Measurements from ENCODE around the gene UPK1A.
"Not testable (repeated sequence)": the region's sequence is repeated elsewhere in the genome, so short reads cannot be mapped to it uniquely, and the experiment has no call there.

UPK1A gene

GRCh38 chr19:35718345-35719041 is 52.2 kb downstream of the UPK1A start:
- DNase-seq (ENCODE audit: low read depth) = peak; percentile 43

GRCh38 chr19:35719402-35720162 is 53.3 kb downstream of the UPK1A start:
- DNase-seq (ENCODE audit: low read depth) = no peak

GRCh38 chr19:35720163-35720524 is 53.8 kb downstream of the UPK1A start:
- no peak for DNase-seq (ENCODE audit: low read depth)

GRCh38 chr19:35720648-35721047 is 54.3 kb downstream of the UPK1A start:
- DNase-seq (ENCODE audit: low read depth) = no peak

- no peak for DNase-seq (ENCODE audit: low read depth)
Observed at GRCh38 chr19:35721374-35721773, 55.1 kb downstream of the UPK1A start.

- DNase-seq (ENCODE audit: low read depth) = no peak
Observed at GRCh38 chr19:35722461-35722860, 56.1 kb downstream of the UPK1A start.

GRCh38 chr19:35722897-35723296 is 56.6 kb downstream of the UPK1A start:
- no peak for DNase-seq (ENCODE audit: low read depth)

GRCh38 chr19:35723671-35724070 is 57.4 kb downstream of the UPK1A start:
- no peak for DNase-seq (ENCODE audit: low read depth)

GRCh38 chr19:35724132-35724531 is 57.8 kb downstream of the UPK1A start:
- not testable (repeated sequence) for DNase-seq (ENCODE audit: low read depth)

GRCh38 chr19:35724560-35724959 is 58.2 kb downstream of the UPK1A start:
- DNase-seq (ENCODE audit: low read depth) = no peak

GRCh38 chr19:35725216-35725861 is 59.0 kb downstream of the UPK1A start:
- DNase-seq (ENCODE audit: low read depth) = no peak

GRCh38 chr19:35727053-35727955 is 61.0 kb downstream of the UPK1A start:
- no peak for DNase-seq (ENCODE audit: low read depth)
